Measurements from ENCODE around the gene SFT2D2.

Gene SFT2D2

DNA sequence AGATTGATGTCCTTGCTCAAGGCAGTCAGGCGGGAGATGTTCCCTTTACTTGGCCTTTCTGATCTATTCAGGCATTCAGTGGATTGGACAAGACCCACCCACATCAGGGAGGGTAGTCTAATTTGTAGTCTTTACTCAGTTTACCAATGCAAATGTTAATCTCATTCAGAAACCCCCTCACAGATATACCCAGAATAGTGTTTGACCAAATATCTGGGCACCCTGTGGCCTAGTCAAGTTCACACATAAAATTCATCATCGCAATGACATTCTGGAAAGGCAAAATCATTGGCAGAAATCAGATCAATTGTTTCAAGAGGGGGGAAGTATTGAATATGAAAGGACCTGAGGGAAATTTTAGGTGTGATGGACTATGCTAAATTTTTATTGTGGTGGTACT is 12.5 kb upstream of the SFT2D2 start:
- Histone ChIP-seq H3K4me3 (ENCODE audit: severe bottlenecking) (no peak overlapping the region), H3K9me3 (ENCODE audit: severe bottlenecking) (no peaks in the 10 kb centered on the region), H3K27me3 (ENCODE audit: insufficient read depth, poor library complexity, severe bottlenecking) (no peaks in the 10 kb centered on the region), H3K4me1 (ENCODE audit: insufficient read depth, poor library complexity, severe bottlenecking) (no peaks in the 10 kb centered on the region), H3K27ac (ENCODE audit: poor library complexity, severe bottlenecking) (no peak overlapping the region), H3K36me3 (ENCODE audit: low read depth) (no peaks in the 10 kb centered on the region)
- no peak for ATAC-seq (ENCODE audit: low read depth)
- TF ChIP-seq, protein P1, sequence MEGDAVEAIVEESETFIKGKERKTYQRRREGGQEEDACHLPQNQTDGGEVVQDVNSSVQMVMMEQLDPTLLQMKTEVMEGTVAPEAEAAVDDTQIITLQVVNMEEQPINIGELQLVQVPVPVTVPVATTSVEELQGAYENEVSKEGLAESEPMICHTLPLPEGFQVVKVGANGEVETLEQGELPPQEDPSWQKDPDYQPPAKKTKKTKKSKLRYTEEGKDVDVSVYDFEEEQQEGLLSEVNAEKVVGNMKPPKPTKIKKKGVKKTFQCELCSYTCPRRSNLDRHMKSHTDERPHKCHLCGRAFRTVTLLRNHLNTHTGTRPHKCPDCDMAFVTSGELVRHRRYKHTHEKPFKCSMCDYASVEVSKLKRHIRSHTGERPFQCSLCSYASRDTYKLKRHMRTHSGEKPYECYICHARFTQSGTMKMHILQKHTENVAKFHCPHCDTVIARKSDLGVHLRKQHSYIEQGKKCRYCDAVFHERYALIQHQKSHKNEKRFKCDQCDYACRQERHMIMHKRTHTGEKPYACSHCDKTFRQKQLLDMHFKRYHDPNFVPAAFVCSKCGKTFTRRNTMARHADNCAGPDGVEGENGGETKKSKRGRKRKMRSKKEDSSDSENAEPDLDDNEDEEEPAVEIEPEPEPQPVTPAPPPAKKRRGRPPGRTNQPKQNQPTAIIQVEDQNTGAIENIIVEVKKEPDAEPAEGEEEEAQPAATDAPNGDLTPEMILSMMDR (IDR thresholded peaks at IDR 0.05; ENCODE audit: poor library complexity, severe bottlenecking) = no peak
- no peak for DNase-seq (ENCODE audit: low spot score)

DNA sequence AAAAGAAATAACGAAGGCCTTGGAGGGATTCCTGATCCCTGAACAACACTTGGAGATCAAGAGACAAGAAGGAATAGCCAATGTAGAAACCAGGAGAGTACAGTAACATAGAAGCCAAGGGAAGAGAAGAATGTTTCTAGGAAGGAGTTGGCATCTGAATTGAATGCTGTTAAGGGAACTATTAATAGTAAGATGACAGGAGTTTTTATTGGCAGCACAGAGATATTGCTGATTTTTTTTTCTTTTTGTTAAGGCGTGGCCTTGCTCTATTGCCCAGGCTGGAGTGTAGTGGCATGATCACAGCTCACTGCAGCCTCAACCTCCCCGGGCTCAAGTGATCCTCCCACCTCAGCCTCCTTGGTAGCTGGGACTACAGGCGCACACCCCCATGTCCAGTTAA is 9.6 kb upstream of the SFT2D2 start:
- ATAC-seq (ENCODE audit: low read depth) (no peak), DNase-seq (ENCODE audit: low spot score) (no peak)
- Histone ChIP-seq H3K27me3 (ENCODE audit: insufficient read depth, poor library complexity, severe bottlenecking) (no peaks in the 10 kb centered on the region), H3K36me3 (ENCODE audit: low read depth) (no peaks in the 10 kb centered on the region), H3K27ac (ENCODE audit: poor library complexity, severe bottlenecking) (no peak overlapping the region), H3K4me1 (ENCODE audit: insufficient read depth, poor library complexity, severe bottlenecking) (no peaks in the 10 kb centered on the region), H3K9me3 (ENCODE audit: severe bottlenecking) (no peaks in the 10 kb centered on the region), H3K4me3 (ENCODE audit: severe bottlenecking) (no peak overlapping the region)
- TF ChIP-seq, protein P1 (IDR thresholded peaks at IDR 0.05; ENCODE audit: poor library complexity, severe bottlenecking) = no peak

GRCh38 chr1:168217664-168218063 is 8.1 kb upstream of the SFT2D2 start:
- ATAC-seq (ENCODE audit: low read depth) = no peak
- DNase-seq (ENCODE audit: low spot score) = no peak
- TF ChIP-seq, protein P1 (IDR thresholded peaks at IDR 0.05; ENCODE audit: poor library complexity, severe bottlenecking) = no peak
- Histone ChIP-seq H3K36me3 (ENCODE audit: low read depth) (no peaks in the 10 kb centered on the region), H3K27ac (ENCODE audit: poor library complexity, severe bottlenecking) (no peak overlapping the region), H3K4me3 (ENCODE audit: severe bottlenecking) (no peak overlapping the region), H3K27me3 (ENCODE audit: insufficient read depth, poor library complexity, severe bottlenecking) (no peaks in the 10 kb centered on the region), H3K9me3 (ENCODE audit: severe bottlenecking) (no peaks in the 10 kb centered on the region), H3K4me1 (ENCODE audit: insufficient read depth, poor library complexity, severe bottlenecking) (no peaks in the 10 kb centered on the region)

- Histone ChIP-seq H3K27me3 (ENCODE audit: insufficient read depth, poor library complexity, severe bottlenecking) (no peaks in the 10 kb centered on the region), H3K9me3 (ENCODE audit: severe bottlenecking) (no peaks in the 10 kb centered on the region), H3K27ac (ENCODE audit: poor library complexity, severe bottlenecking) (no peak overlapping the region), H3K36me3 (ENCODE audit: low read depth) (no peaks in the 10 kb centered on the region), H3K4me3 (ENCODE audit: severe bottlenecking) (no peak overlapping the region), H3K4me1 (ENCODE audit: insufficient read depth, poor library complexity, severe bottlenecking) (no peaks in the 10 kb centered on the region)
- TF ChIP-seq, protein P1 (IDR thresholded peaks at IDR 0.05; ENCODE audit: poor library complexity, severe bottlenecking) = no peak
- no peak for DNase-seq (ENCODE audit: low spot score)
- no peak for ATAC-seq (ENCODE audit: low read depth)
These were observed 7.1 kb upstream of the SFT2D2 start for GRCh38 chr1:168218658-168219057.

DNA sequence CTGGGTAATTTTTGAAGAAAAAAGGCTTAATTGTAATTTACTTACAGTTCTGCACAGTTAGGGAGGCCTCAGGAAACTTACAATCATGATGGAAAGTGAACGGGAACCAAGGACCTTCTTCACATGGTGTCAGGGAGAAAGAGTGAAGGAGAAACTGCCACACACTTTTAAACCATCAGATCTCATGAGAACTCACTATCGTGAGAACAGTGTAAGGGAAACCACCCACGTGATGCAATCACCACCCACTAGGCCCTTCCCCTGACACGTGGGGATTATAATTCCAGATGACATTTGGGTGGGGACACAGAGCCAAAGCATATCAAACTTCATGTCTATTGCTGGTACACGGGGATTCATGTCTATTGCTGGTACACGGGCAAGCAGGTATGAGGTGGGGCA is 5.3 kb upstream of the SFT2D2 start:
- Histone ChIP-seq H3K36me3 (ENCODE audit: low read depth) (no peaks in the 10 kb centered on the region), H3K27ac (ENCODE audit: poor library complexity, severe bottlenecking) (no peak overlapping the region), H3K4me1 (ENCODE audit: insufficient read depth, poor library complexity, severe bottlenecking) (no peaks in the 10 kb centered on the region), H3K4me3 (ENCODE audit: severe bottlenecking) (no peak overlapping the region), H3K9me3 (ENCODE audit: severe bottlenecking) (no peaks in the 10 kb centered on the region), H3K27me3 (ENCODE audit: insufficient read depth, poor library complexity, severe bottlenecking) (no peaks in the 10 kb centered on the region)
- TF ChIP-seq, protein P1 (IDR thresholded peaks at IDR 0.05; ENCODE audit: poor library complexity, severe bottlenecking) = no peak
- DNase-seq (ENCODE audit: low spot score) = no peak
- no peak for ATAC-seq (ENCODE audit: low read depth)
